Epidermal melanocyte (primary cell): ENCODE data around the gene ZYG11A.

ENCODE experiments used
- DNase-seq: peaks from one replicate; pipeline ENCODE4 v3.0.0; 2011; ENCODE audit warnings: low spot score; ENCODE audit not compliant: insufficient read length

ZYG11A gene

GRCh38 chr1:52876843-52877242 is 34.3 kb downstream of the ZYG11A start:
- no peak for DNase-seq

- DNase-seq: no peak
Observed at GRCh38 chr1:52877554-52877953, 35.0 kb downstream of the ZYG11A start.

GRCh38 chr1:52880206-52880605 is 37.6 kb downstream of the ZYG11A start:
- DNase-seq: no peak

GRCh38 chr1:52887483-52887882 is 44.9 kb downstream of the ZYG11A start:
- no peak for DNase-seq

- DNase-seq: no peak
Observed at GRCh38 chr1:52892424-52893215, 50.1 kb downstream of the ZYG11A start.

- DNase-seq: no peak
Observed at GRCh38 chr1:52899445-52899894, 56.9 kb downstream of the ZYG11A start.

GRCh38 chr1:52900402-52900801 is 57.8 kb downstream of the ZYG11A start:
- no peak for DNase-seq

GRCh38 chr1:52901384-52901783 is 58.8 kb downstream of the ZYG11A start:
- no peak for DNase-seq

GRCh38 chr1:52904208-52904926 is 61.8 kb downstream of the ZYG11A start:
- no peak for DNase-seq

GRCh38 chr1:52904927-52905698 is 62.6 kb downstream of the ZYG11A start:
- DNase-seq: no peak

GRCh38 chr1:52906135-52906603 is 63.6 kb downstream of the ZYG11A start:
- no peak for DNase-seq

GRCh38 chr1:52907068-52907811 is 64.7 kb downstream of the ZYG11A start:
- DNase-seq: no peak

- no peak for DNase-seq
Observed at GRCh38 chr1:52907812-52908153, 65.2 kb downstream of the ZYG11A start.

- no peak for DNase-seq
Observed at GRCh38 chr1:52911541-52911940, 69.0 kb downstream of the ZYG11A start.

GRCh38 chr1:52913014-52913413 is 70.5 kb downstream of the ZYG11A start:
- DNase-seq: no peak

GRCh38 chr1:52913537-52913936 is 71.0 kb downstream of the ZYG11A start:
- DNase-seq: no peak

GRCh38 chr1:52914463-52914862 is 71.9 kb downstream of the ZYG11A start:
- DNase-seq: no peak

- DNase-seq: no peak
Observed at GRCh38 chr1:52915211-52915854, 72.8 kb downstream of the ZYG11A start.

GRCh38 chr1:52915855-52916220 is 73.3 kb downstream of the ZYG11A start:
- DNase-seq: no peak

GRCh38 chr1:52916241-52916975 is 73.8 kb downstream of the ZYG11A start:
- no peak for DNase-seq
